ENCODE data around the gene SEC24D.

SEC24D gene

GRCh38 chr4:118734491-118735205 is 101.3 kb downstream of the SEC24D start:
- peaks cover 39% of the 10 kb centered on the region for H3K36me3 ChIP-seq (ENCODE audit: insufficient read depth, low read length)
- no peak overlapping the region for H2AFZ ChIP-seq (ENCODE audit: low read length)
- no peak overlapping the region for H3K4me2 ChIP-seq (ENCODE audit: low read depth, low read length, poor library complexity, severe bottlenecking)
- peaks cover 6% of the 10 kb centered on the region for H3K4me1 ChIP-seq (ENCODE audit: insufficient read depth, low read length, poor library complexity, severe bottlenecking)
- H3K27me3 ChIP-seq (ENCODE audit: insufficient read depth, low read length, poor library complexity, severe bottlenecking): no peaks in the 10 kb centered on the region
- no peak overlapping the region for H3K9ac ChIP-seq (ENCODE audit: low read depth, low read length, poor library complexity, severe bottlenecking)
- no peaks in the 10 kb centered on the region for H3F3A ChIP-seq (ENCODE audit: low read depth)
- H4K20me1 ChIP-seq (ENCODE audit: insufficient read depth, low read length, poor library complexity, severe bottlenecking): no peaks in the 10 kb centered on the region
- H3K9me3 ChIP-seq (ENCODE audit: insufficient read depth, low read depth, low read length): no peaks in the 10 kb centered on the region
- H3K9me2 ChIP-seq (replicated peaks; ENCODE audit: low read depth, low read length): no peaks in the 10 kb centered on the region
- H3K4me3 ChIP-seq (ENCODE audit: low read length, poor library complexity, severe bottlenecking): no peak overlapping the region
- no peaks in the 10 kb centered on the region for H3K79me2 ChIP-seq (ENCODE audit: insufficient read depth, low read length)
- TF ChIP-seq EZH2phosphoT487 (IDR thresholded peaks at IDR 0.05; ENCODE audit: borderline replicate concordance) (no peak), CTCF (conservative IDR thresholded peaks at IDR 0.05; ENCODE audit: low read length) (no peak)

- H2AFZ ChIP-seq (ENCODE audit: low read length): no peak overlapping the region
- no peaks in the 10 kb centered on the region for H4K20me1 ChIP-seq (ENCODE audit: insufficient read depth, low read length, poor library complexity, severe bottlenecking)
- peaks cover 35% of the 10 kb centered on the region for H3K36me3 ChIP-seq (ENCODE audit: insufficient read depth, low read length)
- H3K9me2 ChIP-seq (replicated peaks; ENCODE audit: low read depth, low read length): no peaks in the 10 kb centered on the region
- no peak overlapping the region for H3K9ac ChIP-seq (ENCODE audit: low read depth, low read length, poor library complexity, severe bottlenecking)
- H3K4me3 ChIP-seq (ENCODE audit: low read length, poor library complexity, severe bottlenecking): no peak overlapping the region
- no peak for TF ChIP-seq CTCF (conservative IDR thresholded peaks at IDR 0.05; ENCODE audit: low read length)
- no peak for TF ChIP-seq EZH2phosphoT487 (IDR thresholded peaks at IDR 0.05; ENCODE audit: borderline replicate concordance)
- no peaks in the 10 kb centered on the region for H3K9me3 ChIP-seq (ENCODE audit: insufficient read depth, low read depth, low read length)
- no peak overlapping the region for H3K4me2 ChIP-seq (ENCODE audit: low read depth, low read length, poor library complexity, severe bottlenecking)
- H3K4me1 ChIP-seq (ENCODE audit: insufficient read depth, low read length, poor library complexity, severe bottlenecking): peaks cover 10% of the 10 kb centered on the region
- no peaks in the 10 kb centered on the region for H3K79me2 ChIP-seq (ENCODE audit: insufficient read depth, low read length)
- H3K27me3 ChIP-seq (ENCODE audit: insufficient read depth, low read length, poor library complexity, severe bottlenecking): no peaks in the 10 kb centered on the region
- no peaks in the 10 kb centered on the region for H3F3A ChIP-seq (ENCODE audit: low read depth)
These were observed 103.2 kb downstream of the SEC24D start for GRCh38 chr4:118732591-118733330.

GRCh38 chr4:118730683-118731082 is 105.2 kb downstream of the SEC24D start:
- Histone ChIP-seq H3K4me1 (ENCODE audit: insufficient read depth, low read length, poor library complexity, severe bottlenecking) (peaks cover 10% of the 10 kb centered on the region), H3K79me2 (ENCODE audit: insufficient read depth, low read length) (no peaks in the 10 kb centered on the region), H2AFZ (ENCODE audit: low read length) (no peak overlapping the region), H3F3A (ENCODE audit: low read depth) (no peaks in the 10 kb centered on the region), H3K36me3 (ENCODE audit: insufficient read depth, low read length) (peaks cover 43% of the 10 kb centered on the region), H3K27me3 (ENCODE audit: insufficient read depth, low read length, poor library complexity, severe bottlenecking) (no peaks in the 10 kb centered on the region), H3K9ac (ENCODE audit: low read depth, low read length, poor library complexity, severe bottlenecking) (no peak overlapping the region), H4K20me1 (ENCODE audit: insufficient read depth, low read length, poor library complexity, severe bottlenecking) (no peaks in the 10 kb centered on the region), H3K4me2 (ENCODE audit: low read depth, low read length, poor library complexity, severe bottlenecking) (no peak overlapping the region), H3K9me3 (ENCODE audit: insufficient read depth, low read depth, low read length) (no peaks in the 10 kb centered on the region), H3K4me3 (ENCODE audit: low read length, poor library complexity, severe bottlenecking) (no peak overlapping the region), H3K9me2 (replicated peaks; ENCODE audit: low read depth, low read length) (no peaks in the 10 kb centered on the region)
- no peak for TF ChIP-seq EZH2phosphoT487 (IDR thresholded peaks at IDR 0.05; ENCODE audit: borderline replicate concordance)
- no peak for TF ChIP-seq CTCF (conservative IDR thresholded peaks at IDR 0.05; ENCODE audit: low read length)
